GM11168 (cell line): ENCODE data around the gene KCNIP1.

Source experiments
- in situ Hi-C: fragments of 300-500 bp; cut with MboI; formaldehyde crosslinking; loops from one replicate; pipeline ENCODE4 v1.12.0; 2022; ENCODE audit warnings: low sequenced_read_pairs; ENCODE audit not compliant: unreplicated experiment

KCNIP1 gene

DNA sequence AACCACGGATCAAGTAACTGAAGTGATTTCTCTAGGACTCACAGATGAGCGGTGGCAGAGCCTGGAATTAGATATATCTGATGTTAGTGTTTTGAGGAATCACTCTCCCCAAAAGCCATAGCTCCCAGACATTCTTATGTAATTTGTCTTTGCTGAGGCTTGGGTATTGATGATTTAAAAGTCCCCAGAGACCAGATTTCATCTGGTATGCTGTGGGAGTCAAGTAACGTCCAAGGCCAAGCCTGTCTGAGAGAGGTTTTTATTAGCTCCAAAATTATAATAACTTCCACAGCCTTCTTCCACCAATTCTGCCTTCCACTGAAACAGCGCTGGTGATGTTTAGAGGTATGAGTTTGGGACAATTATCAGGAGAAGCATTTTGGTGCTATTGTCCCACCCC is 21.3 kb upstream of the KCNIP1 start:
- in situ Hi-C loops: no loop called here

DNA sequence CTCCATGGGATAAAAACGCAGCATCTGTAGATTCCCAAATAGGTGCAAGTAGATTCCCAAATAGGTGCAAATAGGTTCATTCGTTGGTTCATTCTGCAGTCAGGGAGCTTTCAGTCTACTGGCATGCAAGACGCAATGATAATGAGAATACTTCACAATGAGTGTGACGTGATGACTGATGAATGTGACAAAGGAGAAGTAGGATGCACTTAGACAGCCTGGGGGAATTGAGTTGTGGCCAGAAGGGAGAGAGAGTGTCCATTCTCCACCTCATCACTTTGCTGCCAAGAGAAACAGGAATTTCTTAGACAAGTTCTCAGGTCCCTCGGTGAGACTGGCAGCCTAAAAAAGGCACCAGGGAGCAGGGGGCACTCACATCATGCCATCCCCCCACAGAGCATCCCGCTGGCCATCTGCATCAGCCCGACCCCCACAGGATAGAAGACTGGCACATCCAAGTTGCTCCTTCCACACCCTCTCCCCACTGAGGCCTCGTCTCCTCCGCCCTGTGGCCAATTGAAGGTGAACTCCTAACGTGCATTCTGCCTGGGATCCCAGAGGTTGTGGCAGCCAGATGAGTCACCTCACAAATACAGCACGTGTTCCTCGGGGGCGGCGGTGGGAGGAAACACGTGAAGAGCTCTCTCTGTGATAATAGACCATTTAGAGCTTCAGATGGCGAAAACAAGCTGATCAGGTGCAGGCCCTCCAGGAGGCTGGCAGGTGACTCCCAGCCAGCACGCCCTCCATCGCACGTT is 19.9 kb upstream of the KCNIP1 start:
- in situ Hi-C loops: no loop called here

DNA sequence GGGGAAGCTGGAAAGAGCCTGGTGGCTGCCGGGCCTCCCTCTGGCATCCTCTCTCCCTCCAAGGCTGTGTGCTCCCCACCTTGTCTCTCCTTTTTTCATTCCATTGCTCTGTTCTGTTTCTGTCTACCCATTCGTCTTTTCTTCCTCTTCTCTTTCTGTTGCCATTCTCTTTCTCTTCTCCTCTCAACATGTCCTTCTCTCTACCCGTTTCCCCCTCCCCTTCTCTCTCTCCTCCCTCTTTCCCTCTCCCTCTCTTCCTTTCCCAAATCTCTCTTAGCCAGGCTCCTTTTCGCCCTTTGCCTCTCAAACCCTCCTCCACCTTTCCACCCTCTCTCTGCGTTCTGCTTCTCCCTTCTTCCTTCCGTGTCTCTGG is 19.4 kb upstream of the KCNIP1 start:
- in situ Hi-C loops: no loop called here

DNA sequence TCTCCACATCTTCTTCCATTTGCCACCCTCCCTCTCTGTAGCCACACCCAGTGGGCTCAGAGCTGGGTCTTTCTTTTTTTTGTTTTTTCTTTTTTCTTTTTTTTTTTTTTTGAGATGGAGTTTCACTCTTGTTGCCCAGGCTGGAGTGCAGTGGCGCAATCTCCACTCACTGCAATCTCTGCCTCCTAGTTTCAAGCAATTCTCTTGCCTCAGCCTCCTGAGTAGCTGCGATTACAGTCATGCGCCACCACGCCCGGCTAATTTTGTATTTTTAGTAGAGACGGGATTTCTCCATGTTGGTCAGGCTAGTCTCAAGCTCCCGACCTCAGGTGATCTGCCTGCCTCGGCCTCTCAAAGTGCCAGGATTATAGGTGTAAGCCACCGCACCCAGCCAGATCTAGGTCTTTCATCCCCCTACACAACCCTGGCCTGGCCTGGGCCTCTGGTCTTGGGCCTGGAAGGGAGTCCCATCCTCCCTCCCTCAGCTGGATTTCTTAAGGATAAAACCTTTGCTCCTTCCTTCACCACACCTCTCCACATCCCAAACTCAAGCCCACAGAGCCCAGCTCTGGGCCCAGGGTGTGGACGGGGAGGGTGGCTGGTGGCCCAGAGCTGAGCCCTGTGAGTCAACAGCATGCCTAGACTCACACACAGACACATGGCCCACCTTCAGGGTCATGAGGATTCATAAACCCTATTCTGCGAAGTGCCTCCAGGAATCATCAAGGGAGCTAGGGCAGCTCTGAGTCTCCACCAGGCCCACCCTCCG is 18.8 kb upstream of the KCNIP1 start:
- in situ Hi-C loops: no loop called here

DNA sequence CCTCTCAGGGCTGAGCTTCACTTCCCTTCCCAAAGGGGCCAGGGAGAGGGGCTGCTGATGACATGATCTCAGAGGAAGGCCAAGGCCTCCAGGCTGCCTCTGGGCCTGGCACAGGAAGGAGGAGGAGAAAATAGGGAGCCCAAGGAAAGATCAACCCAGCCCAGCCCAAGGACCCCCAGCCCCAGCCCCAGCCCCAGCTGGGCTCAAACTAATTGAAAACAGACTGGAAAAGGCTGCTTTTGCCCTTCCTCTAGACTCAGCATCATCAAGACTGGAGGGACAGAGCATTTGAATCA is 18.3 kb upstream of the KCNIP1 start:
- in situ Hi-C loops: no loop called here

DNA sequence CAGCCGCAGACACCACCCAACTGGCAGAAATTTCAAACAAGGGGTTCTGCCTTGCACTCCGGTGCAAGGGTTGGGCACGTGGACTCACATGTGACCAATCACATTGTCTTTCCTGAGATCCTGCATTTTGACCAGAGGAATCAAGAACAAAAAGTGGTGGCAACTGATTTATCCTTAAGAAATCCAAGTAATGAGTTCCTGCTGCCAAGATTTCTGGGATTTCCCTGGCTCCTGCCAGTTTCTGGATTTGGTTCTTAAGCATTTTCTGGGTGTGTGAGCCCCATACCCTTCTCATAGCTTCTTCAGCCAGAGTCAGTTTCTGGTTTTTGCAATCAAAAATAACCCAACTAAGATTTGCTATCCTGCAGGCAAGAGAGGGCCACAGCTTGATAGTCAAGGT is 17.4 kb upstream of the KCNIP1 start:
- in situ Hi-C loops: no loop called here

DNA sequence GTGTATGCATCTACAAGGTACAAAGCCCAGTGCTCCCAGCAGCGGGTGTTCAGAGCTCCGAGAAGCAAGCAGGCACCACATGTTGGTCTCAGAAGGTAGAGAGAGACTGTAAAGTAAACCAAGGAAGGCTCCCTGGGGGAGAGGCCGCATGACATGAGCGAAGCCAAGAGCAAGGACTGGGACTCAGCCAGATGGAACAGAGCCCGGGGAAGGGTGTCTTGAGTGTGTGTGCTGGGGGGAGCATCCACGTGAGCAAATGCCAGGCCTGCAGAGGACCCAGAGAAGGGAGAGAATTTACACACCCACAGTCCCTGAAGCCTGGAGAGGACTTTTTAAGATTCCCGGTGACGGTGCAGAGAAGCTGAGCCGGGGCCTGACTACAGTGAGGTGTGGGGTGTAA is 15.2 kb upstream of the KCNIP1 start:
- in situ Hi-C loops: no loop called here

DNA sequence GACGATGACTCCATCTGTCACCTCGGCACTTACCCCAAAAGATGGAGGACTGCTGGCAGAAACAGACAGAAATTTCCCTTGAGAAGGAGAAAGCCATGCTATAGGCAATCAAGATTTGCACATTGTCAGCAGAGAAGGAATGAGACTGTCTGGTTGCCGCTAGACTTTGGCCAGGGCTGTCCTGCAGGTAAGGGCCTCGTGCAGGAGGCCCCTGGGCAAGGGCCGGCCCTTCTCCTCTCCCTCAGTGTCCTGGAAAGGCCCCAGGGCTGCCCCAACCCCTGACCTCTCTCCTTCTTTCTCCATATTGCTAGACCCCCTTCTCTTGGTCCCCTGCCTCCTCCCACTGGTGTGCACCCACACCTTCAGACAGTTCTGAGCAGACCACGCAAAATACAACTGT is 14.6 kb upstream of the KCNIP1 start:
- in situ Hi-C loops: no loop called here

DNA sequence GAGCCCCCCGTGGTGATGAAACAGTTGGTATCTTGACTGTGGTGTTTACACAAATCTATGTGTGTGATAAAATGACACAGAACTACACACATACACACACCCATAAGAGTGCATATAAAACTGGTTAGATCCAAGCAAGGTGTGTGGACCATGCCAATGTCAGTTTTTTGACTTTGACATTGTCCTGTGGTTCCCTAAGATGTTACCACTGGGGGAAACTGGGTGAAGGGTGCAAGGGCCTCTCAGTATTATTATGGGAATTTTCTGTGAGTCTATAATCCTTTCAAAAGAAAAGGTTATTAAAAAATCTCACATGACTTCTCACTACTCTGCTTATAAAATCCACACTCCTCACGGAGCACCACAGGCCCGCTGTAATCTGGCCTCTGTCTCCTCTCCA is 13.4 kb upstream of the KCNIP1 start:
- in situ Hi-C loops: no loop called here

DNA sequence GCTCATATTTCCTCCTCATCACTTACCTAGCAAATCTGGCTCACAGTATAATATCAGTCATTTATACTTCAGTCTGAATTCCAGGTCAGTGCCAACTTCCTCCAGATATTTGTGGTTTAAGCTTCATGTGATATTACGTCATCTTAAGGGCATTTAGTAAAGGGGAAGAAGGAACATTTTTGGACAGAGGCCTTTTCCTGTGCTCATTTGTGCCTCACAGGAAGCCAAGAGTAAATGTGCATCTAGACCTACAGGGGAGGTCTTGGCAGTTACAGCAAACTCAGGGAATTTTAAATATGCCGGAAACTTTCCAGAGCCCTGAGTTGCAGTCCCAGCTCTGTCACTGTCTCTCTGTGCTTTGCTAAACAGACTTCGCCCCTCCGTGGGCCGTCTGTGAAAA is 12.3 kb upstream of the KCNIP1 start:
- in situ Hi-C loops: no loop called here

DNA sequence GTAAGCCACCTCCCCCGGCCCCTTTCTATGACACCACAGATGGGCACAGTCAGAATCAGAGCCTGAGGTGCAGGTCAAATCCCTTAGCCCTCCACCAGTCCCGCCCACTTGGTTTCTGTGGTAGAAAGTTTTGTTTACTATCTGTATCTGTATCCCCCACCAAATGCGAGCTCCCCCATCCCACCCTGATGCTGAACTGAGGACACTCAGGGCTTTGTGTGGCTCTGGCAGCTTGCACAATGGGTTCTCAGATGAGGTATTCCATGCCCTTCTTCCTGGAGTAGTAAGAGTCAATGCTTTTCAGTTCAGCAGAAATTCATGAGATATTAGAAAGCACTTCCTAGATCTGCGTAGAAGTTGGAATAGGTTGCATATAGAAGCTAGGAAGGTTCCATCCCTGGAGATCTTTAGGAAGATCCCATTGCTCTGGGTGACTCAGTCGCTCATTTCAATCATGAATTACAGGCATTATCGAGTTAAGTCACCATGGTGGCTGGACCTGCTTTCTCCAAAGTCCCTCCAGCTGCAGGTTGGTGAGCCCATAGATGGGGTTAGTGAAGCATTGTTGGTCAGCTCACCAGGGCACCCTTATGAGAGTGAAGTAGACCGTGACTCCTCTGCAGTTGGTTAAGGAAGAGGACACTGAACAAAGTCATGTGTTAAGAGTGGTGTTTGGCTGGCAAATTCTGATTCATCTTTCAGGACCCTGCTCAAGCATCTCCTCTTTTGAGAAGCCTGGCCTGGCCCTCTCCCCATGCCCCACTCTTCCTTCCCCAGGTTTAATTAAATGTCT is 10.6 kb upstream of the KCNIP1 start:
- in situ Hi-C loops: no loop called here

DNA sequence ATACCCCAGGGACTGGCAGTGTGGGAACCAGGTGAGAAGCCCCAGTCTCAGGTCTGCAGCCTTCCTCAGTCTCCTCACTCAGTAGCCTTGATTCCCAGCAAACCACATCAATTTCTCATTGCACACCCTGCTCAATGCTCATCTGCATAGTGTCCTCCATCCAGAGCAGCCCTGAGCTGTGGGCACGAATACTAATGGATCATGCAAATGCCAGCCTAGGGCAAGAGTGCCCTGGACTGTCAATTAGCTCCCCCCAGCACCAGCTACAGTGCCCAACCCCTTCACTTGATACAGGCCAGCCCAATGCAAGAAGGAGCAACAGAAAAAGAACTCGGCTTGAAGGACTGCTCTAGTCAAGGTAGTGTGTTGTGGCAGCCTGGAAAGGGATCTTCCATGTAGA is 9.8 kb upstream of the KCNIP1 start:
- in situ Hi-C loops: no loop called here

DNA sequence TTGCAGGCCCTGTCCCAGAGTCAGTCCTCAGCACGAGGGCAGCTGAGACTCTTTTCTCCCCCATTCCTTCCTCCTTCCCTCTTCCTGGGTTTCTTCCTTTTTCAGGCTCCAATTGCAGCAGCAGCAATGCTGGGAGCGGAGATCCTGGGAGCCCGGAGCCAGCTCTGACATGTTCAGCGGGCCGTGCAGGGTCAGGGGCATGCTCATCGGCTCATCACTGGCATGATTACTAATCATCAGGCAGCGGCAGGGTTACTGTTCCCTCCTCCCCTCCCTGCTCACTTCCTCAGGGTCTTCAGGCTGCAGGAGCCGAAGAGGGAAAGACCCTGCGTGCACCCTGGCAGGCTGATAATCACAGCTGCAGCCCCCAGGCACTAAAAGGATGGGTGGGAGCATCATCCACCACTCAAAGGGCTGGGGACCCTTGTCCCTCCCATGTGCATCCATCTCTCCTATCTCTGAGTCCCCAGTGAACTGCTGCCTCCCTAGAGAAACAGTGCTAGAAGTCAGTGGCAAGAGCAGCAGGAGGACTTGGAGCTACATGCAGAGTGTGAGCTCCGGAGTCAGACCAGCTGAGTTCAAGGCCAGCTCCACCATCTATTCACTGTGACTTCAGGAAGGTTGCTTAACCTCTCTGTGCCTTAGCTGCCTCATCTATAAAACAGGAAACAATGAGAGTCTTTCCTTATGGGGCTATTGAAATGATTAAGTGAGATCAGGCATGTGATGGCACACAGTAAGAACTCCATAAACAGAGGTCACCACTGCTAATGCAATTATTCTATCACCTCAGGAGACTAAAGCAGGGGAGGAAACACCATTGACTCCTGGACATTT is 7.8 kb upstream of the KCNIP1 start:
- in situ Hi-C loops: no loop called here

DNA sequence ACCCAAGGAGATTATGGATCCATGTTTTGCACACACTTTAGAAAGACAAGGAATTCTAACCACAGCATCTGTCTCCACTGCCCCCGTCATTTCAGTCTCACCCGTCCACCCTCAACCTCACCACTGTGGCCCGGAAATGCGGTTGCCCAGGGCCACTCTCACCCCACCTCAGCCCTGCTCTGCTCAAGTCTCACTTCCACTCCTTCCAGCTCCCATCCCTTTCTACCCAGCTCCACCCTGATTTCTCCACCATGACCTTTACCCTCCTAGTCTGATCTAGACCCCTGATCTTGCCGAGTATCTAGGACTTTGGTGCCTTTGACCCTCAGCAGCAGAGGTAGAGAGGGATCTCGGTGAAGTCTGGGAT is 7.2 kb upstream of the KCNIP1 start:
- in situ Hi-C loops: no loop called here

DNA sequence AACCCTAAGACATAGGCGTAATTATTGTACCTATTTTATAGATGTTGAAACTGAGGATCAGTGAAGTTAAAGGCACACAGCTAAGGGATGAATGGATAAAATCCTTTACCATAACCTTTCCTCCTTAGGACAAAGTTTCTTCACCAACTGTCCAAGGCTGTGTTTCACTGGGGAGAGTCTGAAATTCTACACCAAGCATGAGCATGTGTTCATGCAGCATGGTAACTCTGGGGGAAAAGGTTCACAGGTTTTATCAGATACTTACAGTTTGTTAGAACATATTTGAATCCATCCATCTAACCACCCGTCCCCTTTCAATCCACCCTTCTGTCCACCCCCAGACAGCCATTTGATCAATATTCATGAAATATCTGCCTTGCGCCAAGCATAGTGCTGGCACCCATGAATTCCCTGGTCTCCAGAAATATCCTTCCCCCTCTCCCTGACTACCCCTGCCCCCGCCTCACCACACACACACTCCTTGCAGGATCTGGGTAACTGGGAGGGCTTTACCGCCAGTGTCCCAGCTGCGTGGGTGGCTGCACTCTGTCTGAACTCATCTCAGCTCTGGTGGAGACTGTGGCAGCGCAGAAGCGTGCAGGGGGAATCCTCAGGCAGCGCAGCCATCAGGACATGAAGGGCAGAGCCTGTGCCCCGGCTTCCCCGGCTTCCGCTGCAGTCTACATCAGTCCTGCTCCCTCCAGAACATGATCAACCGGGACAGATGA is 6.3 kb upstream of the KCNIP1 start:
- in situ Hi-C loops: no loop called here

DNA sequence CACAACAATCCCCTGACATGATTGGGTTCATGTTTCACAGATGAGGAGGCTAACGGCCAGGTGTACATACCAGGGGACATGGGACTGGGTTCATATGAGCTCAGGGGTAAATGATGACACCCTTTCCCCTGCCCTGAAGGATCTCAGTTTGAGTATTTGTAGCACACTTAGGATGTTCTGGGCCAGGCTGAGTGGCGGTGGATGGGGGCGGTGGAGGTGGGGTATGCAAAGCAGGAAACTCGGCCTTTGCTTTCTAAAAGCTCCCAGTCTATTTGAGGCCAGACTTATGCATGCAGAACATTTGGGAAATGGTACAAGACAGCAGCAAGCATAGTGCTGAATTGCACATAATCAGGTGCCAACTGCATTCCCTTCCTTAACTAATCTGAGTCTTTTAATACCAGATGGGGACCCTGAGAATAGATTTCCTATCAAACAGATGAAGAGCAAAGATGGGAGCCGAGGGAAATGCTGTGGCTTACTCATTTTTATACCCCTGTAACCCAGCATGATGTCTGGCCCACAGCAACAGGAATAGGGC is 4.9 kb upstream of the KCNIP1 start:
- in situ Hi-C loops: no loop called here

DNA sequence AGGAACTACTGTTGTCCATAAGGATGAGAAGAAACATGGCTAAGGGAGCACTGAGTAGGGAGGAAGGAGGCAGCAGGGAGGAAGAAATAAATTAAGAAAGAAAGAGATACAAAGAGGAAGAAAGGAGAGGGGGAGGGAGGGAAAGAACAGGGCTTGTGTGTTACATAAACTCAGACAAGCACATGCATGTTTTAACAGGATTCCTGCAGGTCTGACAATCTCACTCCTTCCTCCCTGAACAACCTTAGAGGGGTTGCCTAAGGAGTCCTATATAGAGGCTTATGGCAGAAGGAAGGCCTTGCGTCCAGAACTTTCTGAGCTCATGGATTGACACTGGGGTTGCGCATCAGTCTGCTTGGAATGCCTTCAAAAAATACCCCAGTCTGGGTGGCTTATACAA is 4.2 kb upstream of the KCNIP1 start:
- in situ Hi-C loops: no loop called here

DNA sequence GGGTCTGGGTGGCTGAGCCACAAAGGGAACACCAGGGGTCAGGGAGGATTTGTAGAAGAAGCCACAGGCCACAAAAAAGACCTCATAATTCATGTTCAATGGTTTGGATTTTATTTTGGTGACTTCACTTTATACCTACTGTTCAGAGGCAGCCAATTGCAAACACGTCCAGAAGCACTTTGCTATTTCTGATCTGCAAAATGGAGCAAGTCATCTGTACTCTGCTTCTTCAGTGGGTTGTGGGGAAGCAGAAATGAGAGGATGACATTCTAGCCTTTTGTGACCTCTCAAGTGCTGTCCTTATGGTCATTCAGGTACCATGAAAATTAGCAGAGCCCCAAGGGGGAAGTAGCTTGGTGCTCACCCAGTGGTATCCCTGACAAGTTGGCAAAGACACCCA is 2.5 kb upstream of the KCNIP1 start:
- in situ Hi-C loops: no loop called here

DNA sequence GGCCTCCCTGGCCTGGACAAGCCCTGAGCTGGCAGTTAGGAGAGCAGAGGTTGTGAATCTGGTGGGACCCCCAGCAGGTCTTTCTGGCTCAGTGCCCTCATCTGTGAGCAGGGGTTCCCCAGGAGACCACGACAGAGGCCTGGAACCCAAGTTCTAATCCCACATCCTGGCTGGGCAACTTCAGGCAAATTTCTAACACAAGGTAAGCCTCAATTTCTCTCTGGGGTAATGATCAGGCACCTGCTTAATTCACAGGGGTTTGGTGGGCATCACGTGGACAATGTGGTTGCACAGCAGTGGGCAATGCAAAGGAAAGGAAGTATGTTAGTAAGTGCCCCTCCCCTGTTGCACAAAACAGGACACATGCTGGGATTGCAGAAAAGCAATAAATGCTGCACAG is 1.9 kb upstream of the KCNIP1 start:
- in situ Hi-C loops: no loop called here
